ENCODE data around the gene ANKDD1B. TPM values are rescaled to one million over a fixed set of nuclear protein-coding genes. Genes with fewer than 3 reads are reported as not detected.
"Not testable (repeated sequence)": the region's sequence is repeated elsewhere in the genome, so short reads cannot be mapped to it uniquely, and the experiment has no call there.

The ANKDD1B gene
- total and polyA plus RNA-seq, 2 experiments from 2014 or later = 0.15 TPM; not detected in 1

DNA sequence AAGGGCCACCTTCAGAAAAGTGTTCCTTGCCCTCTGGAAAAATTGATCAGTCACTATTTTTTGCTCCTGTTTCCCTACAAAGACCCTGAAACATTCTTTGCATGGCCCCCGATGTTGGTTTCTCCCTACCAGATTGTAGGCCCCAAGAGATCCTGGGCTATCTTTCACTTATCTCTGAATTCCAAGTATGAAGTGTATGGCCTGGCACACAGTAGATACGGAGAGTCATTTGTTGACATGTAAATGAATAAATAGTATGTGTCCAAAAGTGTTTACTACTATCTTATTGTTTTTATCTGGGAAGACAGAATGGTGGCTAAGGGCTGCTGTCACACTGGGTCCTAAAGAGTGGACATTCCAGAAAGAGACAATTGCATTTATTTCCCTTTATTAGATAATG lies 7.4 kb upstream of the ANKDD1B start:
- Histone ChIP-seq H3F3A (ENCODE audit: insufficient read depth) (0 out of 2 replicates have a peak, but pooled peaks cover 4% of the 10 kb centered on the region), H3K9me3 (ENCODE audit: low read depth) (no peaks in the 10 kb centered on the region), H3K4me2 (ENCODE audit: unreplicated experiment) (no peak overlapping the region), H3K4me1 (ENCODE audit: insufficient read depth) (no peaks in the 10 kb centered on the region), H3K79me2 (ENCODE audit: insufficient read depth) (no peaks in the 10 kb centered on the region), H3K36me3 (ENCODE audit: low read depth) (peaks cover 9% of the 10 kb centered on the region; the same call in 1 of the 2 replicates), H3K27me3 (replicated peaks; ENCODE audit: insufficient read depth) (no peaks in the 10 kb centered on the region), H3K9ac (no peak overlapping the region), H3K4me3 (no peak overlapping the region), H2AFZ (no peak overlapping the region), H3K9me2 (ENCODE audit: insufficient read depth) (no peaks in the 10 kb centered on the region), H3K27ac (no peak overlapping the region), H4K20me1 (ENCODE audit: insufficient read depth) (no peaks in the 10 kb centered on the region)
- in situ Hi-C loops (cut with MboI) = no loop called here
- DNase-seq = no peak
- 94 to 100% methylated on average over 2 of the region's 2 CpGs for WGBS, 2 experiments (ENCODE audit: low coverage in 1 of 2, low lambda C conversion rate in 2 of 2, missing lambda C conversion rate in 2 of 2)
- TF ChIP-seq EZH2 (IDR thresholded peaks at IDR 0.05; ENCODE audit: insufficient read depth, poor library complexity, severe bottlenecking) (no peak), EZH2phosphoT487 (IDR thresholded peaks at IDR 0.05; ENCODE audit: insufficient read depth, low read depth) (no peak)

GRCh38 chr5:75607341-75607740 lies 3.9 kb upstream of the ANKDD1B start:
- H3K4me3 ChIP-seq; H3K36me3 ChIP-seq (ENCODE audit: low read depth); H3K27me3 ChIP-seq (replicated peaks; ENCODE audit: insufficient read depth); H3K9ac ChIP-seq; in situ Hi-C loops (cut with MboI); H4K20me1 ChIP-seq (ENCODE audit: insufficient read depth); H2AFZ ChIP-seq; H3K9me3 ChIP-seq (ENCODE audit: low read depth); H3K4me1 ChIP-seq (ENCODE audit: insufficient read depth); H3K9me2 ChIP-seq (ENCODE audit: insufficient read depth); DNase-seq; H3K4me2 ChIP-seq (ENCODE audit: unreplicated experiment); H3K79me2 ChIP-seq (ENCODE audit: insufficient read depth); H3K27ac ChIP-seq: not testable (repeated sequence)
- 0 out of 2 replicates have a peak, but pooled peaks cover 14% of the 10 kb centered on the region for H3F3A ChIP-seq (ENCODE audit: insufficient read depth)
- WGBS, 2 experiments (ENCODE audit: low coverage in 1 of 2, low lambda C conversion rate in 2 of 2, missing lambda C conversion rate in 2 of 2) = 88 to 90% methylated on average over 5 of the region's 5 CpGs

DNA sequence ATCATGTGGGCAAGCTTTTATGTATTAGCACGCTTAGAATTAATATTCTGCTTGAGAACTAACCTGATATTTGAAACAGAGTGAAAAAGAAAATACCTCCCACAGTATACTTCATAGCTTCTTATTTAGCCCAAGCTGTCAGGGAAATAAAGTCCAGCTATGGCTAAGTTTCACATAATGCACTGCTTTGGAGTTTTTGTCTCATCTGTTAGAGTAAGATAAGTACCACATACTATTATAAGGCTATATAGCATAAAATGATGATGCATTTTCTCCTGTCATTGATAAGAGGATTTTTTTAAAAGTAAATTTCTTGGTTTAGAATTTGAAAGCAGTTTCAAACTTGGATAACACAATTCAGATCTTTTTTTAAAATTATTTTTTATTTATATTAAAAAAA lies 2.4 kb upstream of the ANKDD1B start:
- Histone ChIP-seq H3K36me3 (ENCODE audit: low read depth) (no peaks in the 10 kb centered on the region), H3K4me1 (ENCODE audit: insufficient read depth) (no peaks in the 10 kb centered on the region), H2AFZ (no peak overlapping the region), H3K4me3 (no peak overlapping the region), H4K20me1 (ENCODE audit: insufficient read depth) (no peaks in the 10 kb centered on the region), H3K4me2 (ENCODE audit: unreplicated experiment) (no peak overlapping the region), H3K9me2 (ENCODE audit: insufficient read depth) (no peaks in the 10 kb centered on the region), H3K9ac (no peak overlapping the region), H3K79me2 (ENCODE audit: insufficient read depth) (no peaks in the 10 kb centered on the region), H3K27ac (no peak overlapping the region), H3K9me3 (ENCODE audit: low read depth) (no peaks in the 10 kb centered on the region), H3F3A (ENCODE audit: insufficient read depth) (0 out of 2 replicates have a peak, but pooled peaks cover 14% of the 10 kb centered on the region), H3K27me3 (replicated peaks; ENCODE audit: insufficient read depth) (no peaks in the 10 kb centered on the region)
- WGBS, 2 experiments (ENCODE audit: low coverage in 1 of 2, low lambda C conversion rate in 2 of 2, missing lambda C conversion rate in 2 of 2) = 93 to 96% methylated on average over 1 of the region's 1 CpG
- no peak for TF ChIP-seq EZH2 (IDR thresholded peaks at IDR 0.05; ENCODE audit: insufficient read depth, poor library complexity, severe bottlenecking)
- no peak for TF ChIP-seq EZH2phosphoT487 (IDR thresholded peaks at IDR 0.05; ENCODE audit: insufficient read depth, low read depth)
- no peak for DNase-seq
- in situ Hi-C loops (cut with MboI) = no loop called here

DNA sequence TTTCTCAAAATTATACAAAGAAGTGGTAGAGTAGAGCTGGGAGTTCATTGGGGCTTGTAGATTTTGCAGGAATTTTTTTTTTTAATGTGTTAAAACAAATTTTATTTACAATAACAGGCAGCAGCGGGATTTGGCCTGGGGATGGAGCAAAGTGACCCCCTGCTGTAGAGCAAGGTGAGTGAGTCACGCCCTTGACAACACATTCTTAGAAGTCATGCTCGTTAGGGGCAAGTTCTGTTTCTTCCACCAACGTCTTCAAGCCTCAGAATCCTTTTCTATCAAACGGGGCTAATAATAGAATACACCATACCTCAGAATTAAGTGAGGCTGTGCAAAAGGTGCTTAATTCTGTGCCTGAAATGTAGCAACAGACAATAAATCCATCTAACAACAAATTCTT lies 1.1 kb upstream of the ANKDD1B start:
- TF ChIP-seq EZH2 (IDR thresholded peaks at IDR 0.05; ENCODE audit: insufficient read depth, poor library complexity, severe bottlenecking) (no peak), EZH2phosphoT487 (IDR thresholded peaks at IDR 0.05; ENCODE audit: insufficient read depth, low read depth) (no peak)
- no peaks in the 10 kb centered on the region for H3K9me2 ChIP-seq (ENCODE audit: insufficient read depth)
- H3K79me2 ChIP-seq (ENCODE audit: insufficient read depth) = no peaks in the 10 kb centered on the region
- no peak overlapping the region for H3K9ac ChIP-seq
- DNase-seq = no peak
- H3K4me1 ChIP-seq (ENCODE audit: insufficient read depth) = no peaks in the 10 kb centered on the region
- no peaks in the 10 kb centered on the region for H3K36me3 ChIP-seq (ENCODE audit: low read depth)
- H3K4me3 ChIP-seq = no peak overlapping the region
- WGBS, 2 experiments (ENCODE audit: low coverage in 1 of 2, low lambda C conversion rate in 2 of 2, missing lambda C conversion rate in 2 of 2) = 88 to 90% methylated on average over 5 of the region's 5 CpGs
- no peak overlapping the region for H3K27ac ChIP-seq
- H3F3A ChIP-seq (ENCODE audit: insufficient read depth) = 0 out of 2 replicates have a peak, but pooled peaks cover 14% of the 10 kb centered on the region
- H3K4me2 ChIP-seq (ENCODE audit: unreplicated experiment) = no peak overlapping the region
- H4K20me1 ChIP-seq (ENCODE audit: insufficient read depth) = no peaks in the 10 kb centered on the region
- H2AFZ ChIP-seq = no peak overlapping the region
- H3K9me3 ChIP-seq (ENCODE audit: low read depth) = no peaks in the 10 kb centered on the region
- in situ Hi-C loops (cut with MboI) = no loop called here
- no peaks in the 10 kb centered on the region for H3K27me3 ChIP-seq (replicated peaks; ENCODE audit: insufficient read depth)

DNA sequence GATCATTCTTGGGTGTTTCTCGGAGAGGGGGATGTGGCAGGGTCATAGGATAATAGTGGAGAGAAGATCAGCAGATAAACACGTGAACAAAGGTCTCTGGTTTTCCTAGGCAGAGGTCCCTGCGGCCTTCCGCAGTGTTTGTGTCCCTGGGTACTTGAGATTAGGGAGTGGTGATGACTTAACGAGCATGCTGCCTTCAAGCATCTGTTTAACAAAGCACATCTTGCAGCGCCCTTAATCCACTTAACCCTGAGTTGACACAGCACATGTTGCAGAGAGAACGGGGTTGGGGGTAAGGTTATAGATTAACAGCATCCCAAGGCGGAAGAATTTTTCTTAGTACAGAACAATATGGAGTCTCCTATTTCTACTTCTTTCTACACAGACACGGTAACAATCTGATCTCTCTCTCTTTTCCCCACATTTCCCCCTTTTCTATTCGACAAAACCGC lies 368 bp upstream of the ANKDD1B start:
- in situ Hi-C loops (cut with MboI) = not testable (repeated sequence)

More for the DNA sequence above, 368 bp upstream of the ANKDD1B start:
- Histone ChIP-seq H3F3A (ENCODE audit: insufficient read depth) (0 out of 2 replicates have a peak, but pooled peaks cover 14% of the 10 kb centered on the region), H3K4me3 (peak overlapping the region; percentile 74), H2AFZ (peak overlapping the region; percentile 80), H3K9ac (peak overlapping the region; percentile 70), H3K4me2 (ENCODE audit: unreplicated experiment) (peak overlapping the region; percentile 68)
- H4K20me1 ChIP-seq (ENCODE audit: insufficient read depth); H3K36me3 ChIP-seq (ENCODE audit: low read depth); H3K9me3 ChIP-seq (ENCODE audit: low read depth); H3K27ac ChIP-seq; H3K9me2 ChIP-seq (ENCODE audit: insufficient read depth); H3K79me2 ChIP-seq (ENCODE audit: insufficient read depth); H3K27me3 ChIP-seq (replicated peaks; ENCODE audit: insufficient read depth); H3K4me1 ChIP-seq (ENCODE audit: insufficient read depth): not testable (repeated sequence)
- 13 to 17% methylated on average over 11 of the region's 11 CpGs for WGBS, 2 experiments (ENCODE audit: low coverage in 1 of 2, low lambda C conversion rate in 2 of 2, missing lambda C conversion rate in 2 of 2)
- DNase-seq = peak; percentile 4

All from GM23248 (cell line).